HCT116 (cell line): Measurements from ENCODE around the gene CASZ1. TPM values are rescaled to one million over a fixed set of nuclear protein-coding genes. Genes with fewer than 3 reads are reported as not detected.

Source experiments
- ATAC-seq: fragments of 200-7000 bp; cut with Tn5 transposase; 2 replicates; pipeline ENCODE4 v1.9.1; 2020; ENCODE audit warnings: mild to moderate bottlenecking, moderate library complexity
- BruUV-seq: library from RNA; stranded (reverse); fragments of 400-500 nt; replicated peaks from 2 replicates; lab custom pipeline; 2021; lab: Mats Ljungman, UMichigan
- CTCF ChIA-PET: fragments of 300-600 bp; sonication (Branson Sonifier 250); formaldehyde crosslinking; loops from one replicate; lab custom pipeline; 2021; ENCODE audit warnings: antibody characterized with exemption; lab: Charles Lee
- POLR2A ChIA-PET: fragments of 300-600, 350-600 bp; sonication (Branson Sonifier 250); formaldehyde crosslinking; loops from one replicate; lab custom pipeline; 2021; ENCODE audit warnings: antibody characterized with exemption; lab: Charles Lee
- RAD21 ChIA-PET, 2 experiments: fragments of 300-600 bp; sonication (Branson Sonifier 250); formaldehyde crosslinking; loops; one replicate each; lab custom pipeline; 2023; ENCODE audit warnings: low total read pairs in 2 of 2; ENCODE audit not compliant: uncharacterized antibody in 2 of 2, unreplicated experiment in 2 of 2, low non-redundant PET in 1 of 2; lab: Charles Lee
- DNase-seq: peaks from one replicate; pipeline ENCODE4 v3.0.0-alpha.2; 2010; ENCODE audit warnings: low read depth, low spot score
- H2AFZ ChIP-seq: fragments of 200-600 bp; shearing (Covaris generic), sonication (generic); 2 replicates; pipeline ENCODE4 v1.6.1; 2017; ENCODE audit warnings: low read depth, mixed run types, mixed read lengths, antibody characterized with exemption, low read length; ENCODE audit not compliant: poor library complexity, severe bottlenecking
- H3K27ac ChIP-seq: 2 replicates; pipeline ENCODE4 v1.5.1; 2012; ENCODE audit warnings: low read depth, low read length
- H3K27me3 ChIP-seq: fragments of 200-600 bp; sonication (generic); 2 replicates; pipeline ENCODE4 v1.6.1; 2016; ENCODE audit warnings: mixed run types, low read length, mixed read lengths; ENCODE audit not compliant: insufficient read depth
- H3K36me3 ChIP-seq, 2 experiments: fragments of 200-500 bp in 1 of 2; fragments of 200-600 bp in 1 of 2; sonication (Bioruptor generic) in 1 of 2; sonication (generic) in 1 of 2; 2 replicates each; pipeline versions ENCODE4 v1.5.1 to v1.6.1; 2014 to 2016; ENCODE audit warnings: low read length in 2 of 2, inconsistent platforms in 1 of 2, mixed read lengths in 1 of 2, mixed run types in 1 of 2; ENCODE audit not compliant: insufficient read depth in 2 of 2, control insufficient read depth in 1 of 2
- H3K4me1 ChIP-seq, 2 experiments: fragments of 200-600 bp in 1 of 2; sonication (generic) in 1 of 2; 2 replicates each; pipeline versions ENCODE4 v1.5.1 to v1.6.1; 2012 to 2017; ENCODE audit warnings: low read length in 2 of 2, inconsistent platforms in 1 of 2, mild to moderate bottlenecking in 1 of 2, mixed read lengths in 1 of 2, mixed run types in 1 of 2, moderate library complexity in 1 of 2; ENCODE audit not compliant: insufficient read depth in 2 of 2, control insufficient read depth in 1 of 2
- H3K4me2 ChIP-seq: fragments of 200-600 bp; sonication (generic); 2 replicates; pipeline ENCODE4 v1.6.1; 2017; ENCODE audit warnings: mixed run types, low read length, mixed read lengths
- H3K4me3 ChIP-seq, 2 experiments: fragments of 200-600 bp in 1 of 2; sonication (generic) in 1 of 2; replicated peaks in 1 of 2; 2 replicates each; pipeline ENCODE4 v1.5.1; 2011 to 2016; ENCODE audit warnings: low read length in 2 of 2, control low read depth in 1 of 2, low read depth in 1 of 2, mild to moderate bottlenecking in 1 of 2, mixed read lengths in 1 of 2, mixed run types in 1 of 2
- H3K79me2 ChIP-seq: fragments of 200-600 bp; sonication (generic); 2 replicates; pipeline ENCODE4 v1.6.1; 2017; ENCODE audit warnings: mild to moderate bottlenecking, mixed run types, low read length, moderate library complexity, mixed read lengths; ENCODE audit not compliant: insufficient read depth
- H3K9ac ChIP-seq: fragments of 200-600 bp; sonication (generic); 2 replicates; pipeline ENCODE4 v1.6.1; 2016; ENCODE audit warnings: low read length, mixed read lengths
- H3K9me2 ChIP-seq: fragments of 200-600 bp; sonication (generic), shearing (Covaris generic); 2 replicates; pipeline ENCODE4 v1.6.1; 2017; ENCODE audit warnings: mixed run types, mild to moderate bottlenecking, moderate library complexity; ENCODE audit not compliant: insufficient read depth
- H3K9me3 ChIP-seq, 2 experiments: fragments of 200-500 bp in 1 of 2; fragments of 200-600 bp in 1 of 2; sonication (Bioruptor generic) in 1 of 2; sonication (generic) in 1 of 2; 2 replicates each; pipeline ENCODE4 v1.6.1; 2014 to 2017; ENCODE audit warnings: low read length in 2 of 2, mixed read lengths in 2 of 2, inconsistent platforms in 1 of 2, low read depth in 1 of 2, mild to moderate bottlenecking in 1 of 2, mixed run types in 1 of 2, moderate library complexity in 1 of 2; ENCODE audit not compliant: control insufficient read depth in 1 of 2, insufficient read depth in 1 of 2
- H4K20me1 ChIP-seq: fragments of 200-600 bp; sonication (generic), shearing (Covaris generic); 2 replicates; pipeline ENCODE4 v1.6.1; 2017; ENCODE audit warnings: mixed run types, mild to moderate bottlenecking, moderate library complexity; ENCODE audit not compliant: insufficient read depth
- CBX3 ChIP-seq: IDR thresholded peaks from 2 replicates; pipeline ENCODE4 v1.6.1; 2012; ENCODE audit warnings: low read depth
- CEBPB ChIP-seq: IDR thresholded peaks from 2 replicates; pipeline ENCODE4 v1.6.1; 2012; ENCODE audit warnings: low read depth
- EGR1 ChIP-seq: IDR thresholded peaks from 2 replicates; pipeline ENCODE4 v1.6.1; 2012; ENCODE audit warnings: low read depth
- EZH2 ChIP-seq: fragments of 200-600 bp; sonication (generic); IDR thresholded peaks from 2 replicates; pipeline ENCODE4 v1.6.1; 2017; ENCODE audit warnings: antibody characterized with exemption, mixed run types
- FOSL1 ChIP-seq: IDR thresholded peaks from 2 replicates; pipeline ENCODE4 v1.6.1; 2012; ENCODE audit warnings: low read depth
- JUND ChIP-seq: IDR thresholded peaks from 2 replicates; pipeline ENCODE4 v1.6.1; 2012
- POLR2AphosphoS5 ChIP-seq: IDR thresholded peaks from 2 replicates; pipeline ENCODE4 v1.6.1; 2011; ENCODE audit warnings: mild to moderate bottlenecking, low read depth, low read length, moderate library complexity
- RAD21 ChIP-seq: IDR thresholded peaks from 2 replicates; pipeline ENCODE4 v1.6.1; 2012; ENCODE audit warnings: low read depth, mild to moderate bottlenecking
- SIN3A ChIP-seq: IDR thresholded peaks from 2 replicates; pipeline ENCODE4 v1.6.1; 2012; ENCODE audit warnings: low read depth
- SP1 ChIP-seq: IDR thresholded peaks from 2 replicates; pipeline ENCODE4 v1.6.1; 2012; ENCODE audit warnings: low read depth
- SRF ChIP-seq: IDR thresholded peaks from 2 replicates; pipeline ENCODE4 v1.6.1; 2012; ENCODE audit warnings: low read depth
- TCF7L2 ChIP-seq: IDR thresholded peaks from 2 replicates; pipeline ENCODE4 v1.7.0; 2011; ENCODE audit warnings: borderline replicate concordance, inconsistent platforms; ENCODE audit not compliant: insufficient read depth, insufficient read length; ENCODE audit errors: extremely low read depth
- intact Hi-C: fragments of 100-400 bp; cut with micrococcal nuclease; formaldehyde crosslinking; loops from 2 replicates; pipeline ENCODE4 v1.10.0; 2022
- total RNA-seq: library from RNA; stranded (reverse); gene quantifications from one replicate; pipeline ENCODE4 v1.2.1, GENCODE V29; 2021; ENCODE audit not compliant: unreplicated experiment
- TF ChIP-seq, protein P1 (sequence below): IDR thresholded peaks from 2 replicates; pipeline ENCODE4 v1.6.1; 2011; ENCODE audit warnings: mild to moderate bottlenecking, low read length, moderate library complexity; ENCODE audit not compliant: insufficient replicate concordance; ENCODE audit errors: extremely low read depth
- TF ChIP-seq, protein P2 (sequence below): IDR thresholded peaks from 2 replicates; pipeline ENCODE4 v1.6.1; 2012; ENCODE audit warnings: low read depth
- TF ChIP-seq, protein P3 (sequence below): IDR thresholded peaks from 2 replicates; pipeline ENCODE4 v1.6.1; 2012

The CASZ1 gene
- total RNA-seq, 1 experiment from 2014 or later: 7.7 TPM

DNA sequence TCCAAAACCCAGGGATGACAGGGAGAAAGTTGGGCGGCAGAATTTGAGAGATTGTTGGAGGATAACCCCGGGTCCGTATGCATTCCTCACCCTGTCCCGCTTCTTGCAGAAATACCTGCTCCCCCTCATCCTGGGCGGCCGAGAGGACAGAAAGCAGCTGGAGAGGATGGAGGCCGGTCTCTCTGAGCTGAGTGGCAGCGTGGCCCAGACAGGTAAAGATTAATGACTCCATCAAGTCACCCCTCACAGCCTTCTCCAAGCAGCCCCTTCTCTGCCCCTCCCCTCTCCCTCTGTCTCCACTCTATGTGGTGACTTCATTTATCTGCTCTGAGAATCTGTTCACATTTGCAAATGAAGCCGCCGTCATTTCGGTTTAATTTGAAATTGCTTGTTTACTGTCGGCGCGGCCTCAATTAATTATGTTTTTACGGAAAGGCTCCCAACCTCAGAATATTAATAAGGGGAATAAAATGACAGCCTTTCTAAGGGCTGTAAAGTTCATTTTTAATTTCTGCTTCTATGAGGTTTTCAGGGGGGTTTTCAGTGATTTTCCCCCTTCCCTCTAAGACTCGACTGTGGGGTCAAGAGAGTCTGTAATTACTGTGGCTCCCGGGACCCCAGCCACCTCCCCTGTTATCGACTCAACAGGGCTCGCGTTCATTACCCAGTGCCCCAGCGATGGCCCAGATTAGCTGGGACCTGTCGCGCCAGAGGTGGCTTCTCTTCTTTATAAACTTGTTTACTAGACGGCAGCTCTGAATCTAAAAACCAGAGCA lies 173.3 kb downstream of the CASZ1 start:
- Histone ChIP-seq H3K9me2 (no peaks in the 10 kb centered on the region), H3K4me1 (no peaks in the 10 kb centered on the region), H3K36me3 (no peaks in the 10 kb centered on the region; a peak in 1 of 4 replicates), H3K4me3 (no peak overlapping the region), H3K79me2 (no peaks in the 10 kb centered on the region), H3K9ac (no peak overlapping the region), H3K9me3 (no peaks in the 10 kb centered on the region), H3K27me3 (no peaks in the 10 kb centered on the region), H3K27ac (no peak overlapping the region), H3K4me2 (no peak overlapping the region), H4K20me1 (no peaks in the 10 kb centered on the region), H2AFZ (no peak overlapping the region)
- ATAC-seq (no peak), DNase-seq (no peak)
- no TSS peak for BruUV-seq
- TF ChIP-seq, protein P1, sequence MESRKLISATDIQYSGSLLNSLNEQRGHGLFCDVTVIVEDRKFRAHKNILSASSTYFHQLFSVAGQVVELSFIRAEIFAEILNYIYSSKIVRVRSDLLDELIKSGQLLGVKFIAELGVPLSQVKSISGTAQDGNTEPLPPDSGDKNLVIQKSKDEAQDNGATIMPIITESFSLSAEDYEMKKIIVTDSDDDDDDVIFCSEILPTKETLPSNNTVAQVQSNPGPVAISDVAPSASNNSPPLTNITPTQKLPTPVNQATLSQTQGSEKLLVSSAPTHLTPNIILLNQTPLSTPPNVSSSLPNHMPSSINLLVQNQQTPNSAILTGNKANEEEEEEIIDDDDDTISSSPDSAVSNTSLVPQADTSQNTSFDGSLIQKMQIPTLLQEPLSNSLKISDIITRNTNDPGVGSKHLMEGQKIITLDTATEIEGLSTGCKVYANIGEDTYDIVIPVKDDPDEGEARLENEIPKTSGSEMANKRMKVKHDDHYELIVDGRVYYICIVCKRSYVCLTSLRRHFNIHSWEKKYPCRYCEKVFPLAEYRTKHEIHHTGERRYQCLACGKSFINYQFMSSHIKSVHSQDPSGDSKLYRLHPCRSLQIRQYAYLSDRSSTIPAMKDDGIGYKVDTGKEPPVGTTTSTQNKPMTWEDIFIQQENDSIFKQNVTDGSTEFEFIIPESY: no peak
- TF ChIP-seq EZH2 (no peak), SP1 (no peak), POLR2AphosphoS5 (no peak), FOSL1 (no peak), EGR1 (no peak), JUND (no peak), CBX3 (no peak), CEBPB (no peak), SIN3A (no peak), TCF7L2 (no peak), RAD21 (no peak), SRF (no peak)
- TF ChIP-seq, protein P2, sequence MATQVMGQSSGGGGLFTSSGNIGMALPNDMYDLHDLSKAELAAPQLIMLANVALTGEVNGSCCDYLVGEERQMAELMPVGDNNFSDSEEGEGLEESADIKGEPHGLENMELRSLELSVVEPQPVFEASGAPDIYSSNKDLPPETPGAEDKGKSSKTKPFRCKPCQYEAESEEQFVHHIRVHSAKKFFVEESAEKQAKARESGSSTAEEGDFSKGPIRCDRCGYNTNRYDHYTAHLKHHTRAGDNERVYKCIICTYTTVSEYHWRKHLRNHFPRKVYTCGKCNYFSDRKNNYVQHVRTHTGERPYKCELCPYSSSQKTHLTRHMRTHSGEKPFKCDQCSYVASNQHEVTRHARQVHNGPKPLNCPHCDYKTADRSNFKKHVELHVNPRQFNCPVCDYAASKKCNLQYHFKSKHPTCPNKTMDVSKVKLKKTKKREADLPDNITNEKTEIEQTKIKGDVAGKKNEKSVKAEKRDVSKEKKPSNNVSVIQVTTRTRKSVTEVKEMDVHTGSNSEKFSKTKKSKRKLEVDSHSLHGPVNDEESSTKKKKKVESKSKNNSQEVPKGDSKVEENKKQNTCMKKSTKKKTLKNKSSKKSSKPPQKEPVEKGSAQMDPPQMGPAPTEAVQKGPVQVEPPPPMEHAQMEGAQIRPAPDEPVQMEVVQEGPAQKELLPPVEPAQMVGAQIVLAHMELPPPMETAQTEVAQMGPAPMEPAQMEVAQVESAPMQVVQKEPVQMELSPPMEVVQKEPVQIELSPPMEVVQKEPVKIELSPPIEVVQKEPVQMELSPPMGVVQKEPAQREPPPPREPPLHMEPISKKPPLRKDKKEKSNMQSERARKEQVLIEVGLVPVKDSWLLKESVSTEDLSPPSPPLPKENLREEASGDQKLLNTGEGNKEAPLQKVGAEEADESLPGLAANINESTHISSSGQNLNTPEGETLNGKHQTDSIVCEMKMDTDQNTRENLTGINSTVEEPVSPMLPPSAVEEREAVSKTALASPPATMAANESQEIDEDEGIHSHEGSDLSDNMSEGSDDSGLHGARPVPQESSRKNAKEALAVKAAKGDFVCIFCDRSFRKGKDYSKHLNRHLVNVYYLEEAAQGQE: no peak
- TF ChIP-seq, protein P3, sequence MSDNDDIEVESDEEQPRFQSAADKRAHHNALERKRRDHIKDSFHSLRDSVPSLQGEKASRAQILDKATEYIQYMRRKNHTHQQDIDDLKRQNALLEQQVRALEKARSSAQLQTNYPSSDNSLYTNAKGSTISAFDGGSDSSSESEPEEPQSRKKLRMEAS: no peak
- ChIA-PET CTCF (no interaction called here), POLR2A (no interaction called here), RAD21 (no interaction called here)
- intact Hi-C loops: no loop called here
